SKM-1 (cell line): ENCODE results near the gene AHNAK.
"Not testable (repeated sequence)": the region's sequence is repeated elsewhere in the genome, so short reads cannot be mapped to it uniquely, and the experiment has no call there.

Experiments used
- DNase-seq: peaks from one replicate; lab custom pipeline; 2025; ENCODE audit not compliant: unreplicated experiment; lab: John Stamatoyannopoulos, UW

The AHNAK gene

GRCh38 chr11:62461740-62462507, 84.7 kb downstream of the AHNAK start:
- no peak for DNase-seq

- DNase-seq, result no peak
These were observed 87.5 kb downstream of the AHNAK start for GRCh38 chr11:62459080-62459479.

- no peak for DNase-seq
These were observed 88.2 kb downstream of the AHNAK start for GRCh38 chr11:62458212-62459002.

- no peak for DNase-seq
These were observed 89.1 kb downstream of the AHNAK start for GRCh38 chr11:62457478-62457877.

GRCh38 chr11:62456630-62457029, 90.0 kb downstream of the AHNAK start:
- DNase-seq, result no peak

GRCh38 chr11:62452839-62453468, 93.7 kb downstream of the AHNAK start:
- no peak for DNase-seq

GRCh38 chr11:62452261-62452660, 94.3 kb downstream of the AHNAK start:
- DNase-seq, result no peak

GRCh38 chr11:62451241-62451621, 95.4 kb downstream of the AHNAK start:
- no peak for DNase-seq

GRCh38 chr11:62450543-62451240, 95.9 kb downstream of the AHNAK start:
- no peak for DNase-seq

- not testable (repeated sequence) for DNase-seq
These were observed 96.7 kb downstream of the AHNAK start for GRCh38 chr11:62449912-62450311.

- no peak for DNase-seq
These were observed 97.2 kb downstream of the AHNAK start for GRCh38 chr11:62449451-62449851.

- DNase-seq, result no peak
These were observed 100.5 kb downstream of the AHNAK start for GRCh38 chr11:62446091-62446490.

- DNase-seq, result no peak
These were observed 101.3 kb downstream of the AHNAK start for GRCh38 chr11:62445314-62445740.

- no peak for DNase-seq
These were observed 101.8 kb downstream of the AHNAK start for GRCh38 chr11:62444835-62445234.

GRCh38 chr11:62444236-62444833, 102.3 kb downstream of the AHNAK start:
- peak; percentile 43 for DNase-seq

GRCh38 chr11:62443390-62444235, 103.0 kb downstream of the AHNAK start:
- peak; percentile 7 for DNase-seq

- DNase-seq, result no peak
These were observed 106.6 kb downstream of the AHNAK start for GRCh38 chr11:62439785-62440602.

GRCh38 chr11:62438641-62439040, 108.0 kb downstream of the AHNAK start:
- DNase-seq, result no peak

- no peak for DNase-seq
These were observed 109.0 kb downstream of the AHNAK start for GRCh38 chr11:62437616-62438015.
